CD14-positive monocyte (primary cell): ENCODE measurements around the gene NUDT13. TPM values are rescaled to one million over a fixed set of nuclear protein-coding genes. Genes with fewer than 3 reads are reported as not detected.

ENCODE experiments used
- DNase-seq, 3 donors: peaks; one replicate each; pipeline ENCODE4 v3.0.0-alpha.2; 2011 to 2022
- H2AFZ ChIP-seq: 2 replicates; pipeline ENCODE4 v1.6.0; 2012; ENCODE audit warnings: mild to moderate bottlenecking, low read depth, low read length, inconsistent platforms; ENCODE audit not compliant: insufficient read depth, poor library complexity, severe bottlenecking
- H3K27ac ChIP-seq, 2 donors: 1 replicate in 1 of 2; 2 replicates in 1 of 2; pipeline ENCODE4 v1.5.1; 2012 to 2013; ENCODE audit warnings: low read length in 2 of 2, control low read depth in 1 of 2, inconsistent platforms in 1 of 2, low read depth in 1 of 2, mild to moderate bottlenecking in 1 of 2
- H3K27me3 ChIP-seq, 2 donors: one replicate each; pipeline versions ENCODE4 v1.6.0 to v1.6.1; 2011 to 2013; ENCODE audit warnings: low read length in 2 of 2; ENCODE audit not compliant: control insufficient read depth in 2 of 2, insufficient read depth in 2 of 2
- H3K36me3 ChIP-seq, 2 donors: replicated peaks in 1 of 2; 1 replicate in 1 of 2; 2 replicates in 1 of 2; pipeline versions ENCODE4 v1.5.1 to v1.6.1; 2012 to 2013; ENCODE audit warnings: low read length in 2 of 2, control low read depth in 1 of 2, inconsistent platforms in 1 of 2, mild to moderate bottlenecking in 1 of 2; ENCODE audit not compliant: insufficient read depth in 2 of 2, control insufficient read depth in 1 of 2
- H3K4me1 ChIP-seq, 2 donors: 1 replicate in 1 of 2; 2 replicates in 1 of 2; pipeline versions ENCODE4 v1.5.1 to v1.6.1; 2012 to 2013; ENCODE audit warnings: low read length in 2 of 2, control low read depth in 1 of 2, inconsistent platforms in 1 of 2, mild to moderate bottlenecking in 1 of 2, moderate library complexity in 1 of 2; ENCODE audit not compliant: insufficient read depth in 2 of 2, control insufficient read depth in 1 of 2
- H3K4me2 ChIP-seq: replicated peaks from 2 replicates; pipeline ENCODE3; 2012; ENCODE audit warnings: low read length, moderate library complexity, mild to moderate bottlenecking; ENCODE audit not compliant: poor library complexity, severe bottlenecking; ENCODE audit errors: extremely low read depth
- H3K4me3 ChIP-seq, 3 experiments: fragments of 200-600 bp in 1 of 3; sonication (generic) in 1 of 3; replicated peaks in 1 of 3; 1 replicate in 2 of 3; 2 replicates in 1 of 3; pipeline ENCODE4 v1.5.1; 2011 to 2013; ENCODE audit warnings: low read length in 3 of 3, mild to moderate bottlenecking in 3 of 3, control low read depth in 2 of 3, low read depth in 2 of 3, inconsistent platforms in 1 of 3, moderate library complexity in 1 of 3
- H3K79me2 ChIP-seq: 2 replicates; pipeline ENCODE4 v1.6.0; 2012; ENCODE audit warnings: mild to moderate bottlenecking, control low read depth, inconsistent platforms, low read length, moderate library complexity; ENCODE audit not compliant: insufficient read depth
- H3K9ac ChIP-seq: 2 replicates; pipeline ENCODE4 v1.6.0; 2017; ENCODE audit warnings: low read length, mild to moderate bottlenecking; ENCODE audit not compliant: insufficient read depth, poor library complexity, severe bottlenecking
- H3K9me3 ChIP-seq, 2 donors: replicated peaks in 1 of 2; 1 replicate in 1 of 2; 2 replicates in 1 of 2; pipeline versions ENCODE4 v1.5.1 to v1.6.1; 2012 to 2013; ENCODE audit warnings: low read length in 2 of 2, control low read depth in 1 of 2; ENCODE audit not compliant: control insufficient read depth in 1 of 2, insufficient read depth in 1 of 2
- H4K20me1 ChIP-seq: 2 replicates; pipeline ENCODE4 v1.6.0; 2012; ENCODE audit warnings: mild to moderate bottlenecking, low read length, control low read depth, moderate library complexity; ENCODE audit not compliant: insufficient read depth
- H3K27ac Mint-ChIP-seq, 7 donors: one replicate each; pipeline ENCODE4 v1.8.0; 2020; ENCODE audit warnings: mild to moderate bottlenecking in 7 of 7, mixed read lengths in 7 of 7, moderate library complexity in 6 of 7, inconsistent platforms in 2 of 7
- H3K27me3 Mint-ChIP-seq, 3 donors: one replicate each; pipeline ENCODE4 v1.8.0; 2021 to 2022; ENCODE audit warnings: low read depth in 3 of 3, mild to moderate bottlenecking in 3 of 3, mixed read lengths in 3 of 3, moderate library complexity in 3 of 3, inconsistent platforms in 1 of 3
- H3K36me3 Mint-ChIP-seq, 2 donors: one replicate each; pipeline ENCODE4 v1.8.0; 2020; ENCODE audit warnings: mixed read lengths in 2 of 2, inconsistent platforms in 1 of 2, mild to moderate bottlenecking in 1 of 2
- H3K4me1 Mint-ChIP-seq: one replicate; pipeline ENCODE4 v1.8.0; 2020; ENCODE audit warnings: mild to moderate bottlenecking, mixed read lengths
- H3K4me3 Mint-ChIP-seq, 2 donors: one replicate each; pipeline ENCODE4 v1.8.0; 2020; ENCODE audit warnings: mild to moderate bottlenecking in 2 of 2, mixed read lengths in 2 of 2, moderate library complexity in 1 of 2
- H3K9me3 Mint-ChIP-seq, 7 donors: one replicate each; pipeline ENCODE4 v1.8.0; 2020 to 2022; ENCODE audit warnings: mixed read lengths in 7 of 7, mild to moderate bottlenecking in 6 of 7, moderate library complexity in 6 of 7, inconsistent platforms in 2 of 7
- WGBS: methylation state at CpG from one replicate; pipeline ENCODE4 v1.1.5; 2013; ENCODE audit warnings: missing lambda C conversion rate; ENCODE audit not compliant: insufficient coverage; 5-methylcytosine and 5-hydroxymethylcytosine counted together
- intact Hi-C, 2 donors: fragments of 100-400 bp; cut with micrococcal nuclease; formaldehyde crosslinking; loops; one replicate each; pipeline versions ENCODE4 v1.15.0 to v1.15.1; 2023
- polyA plus RNA-seq, 3 donors: library from polyadenylated mRNA; depleted of rRNA in 1 of 3; unstranded in 2 of 3; stranded (reverse) in 1 of 3; fragments of 300-500 nt in 2 of 3; fragments of >200 nt in 1 of 3; fragmentation: Illumina TruSeq in 2 of 3; gene quantifications; 1 replicate in 2 of 3; 2 replicates in 1 of 3; pipeline ENCODE4 v1.2.3, GENCODE V29; 2012 to 2021
- TF ChIP-seq, protein P1 (sequence below): fragments of 200-600 bp; IDR thresholded peaks from one replicate; pipeline ENCODE4 v1.8.0; 2022; ENCODE audit warnings: antibody characterized with exemption, mild to moderate bottlenecking

Gene NUDT13
- polyA plus RNA-seq, 3 donors: 0.69 to 4.5 (median 1.0) TPM

DNA sequence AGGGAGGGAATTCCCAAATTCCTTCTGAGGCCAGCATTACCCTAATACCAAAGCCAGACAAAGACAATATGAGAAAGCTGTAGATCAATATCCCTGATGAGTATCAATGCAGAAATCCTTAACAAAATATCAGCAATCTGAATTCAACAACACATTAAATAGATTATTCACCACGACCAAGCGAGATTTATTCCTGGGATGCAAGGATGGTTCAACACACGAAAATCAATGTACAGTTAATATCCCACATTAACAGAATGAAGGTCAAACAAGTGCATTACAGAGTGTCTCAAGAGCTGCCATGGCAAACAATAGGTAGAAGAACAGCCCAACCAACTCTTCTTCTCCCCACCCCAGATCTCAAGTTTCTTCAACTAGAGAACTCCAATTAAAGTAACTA is 51.4 kb downstream of the NUDT13 start:
- H3K9ac ChIP-seq: no peak overlapping the region
- Mint-ChIP-seq H3K36me3 (peaks cover 40 to 55% of the 10 kb centered on the region in 2 donors), H3K4me3 (no peak overlapping the region), H3K4me1 (peaks cover 17% of the 10 kb centered on the region), H3K27me3 (no peaks in the 10 kb centered on the region), H3K9me3 (no peaks in the 10 kb centered on the region), H3K27ac (peak overlapping the region in 1 of 7 donors; percentile 5)
- peaks cover 0 to 8% of the 10 kb centered on the region in 2 donors for H3K4me1 ChIP-seq
- no peaks in the 10 kb centered on the region for H3K9me3 ChIP-seq
- no peaks in the 10 kb centered on the region for H3K27me3 ChIP-seq
- H2AFZ ChIP-seq: no peak overlapping the region
- peaks cover 27% of the 10 kb centered on the region for H4K20me1 ChIP-seq
- no peak for DNase-seq
- H3K36me3 ChIP-seq: peaks cover 24 to 55% of the 10 kb centered on the region in 2 donors
- peak overlapping the region in 1 of 2 donors; percentile 10 for H3K27ac ChIP-seq
- intact Hi-C loops: loop anchor here (5.0 to 10.0 kb wide), 3 partner anchors 47 to 799 kb away; partner anchors contain the start of gene NUDT13 (in 2 of the 2)
- H3K4me2 ChIP-seq: no peak overlapping the region
- H3K79me2 ChIP-seq: peaks cover 64% of the 10 kb centered on the region
- TF ChIP-seq, protein P1, sequence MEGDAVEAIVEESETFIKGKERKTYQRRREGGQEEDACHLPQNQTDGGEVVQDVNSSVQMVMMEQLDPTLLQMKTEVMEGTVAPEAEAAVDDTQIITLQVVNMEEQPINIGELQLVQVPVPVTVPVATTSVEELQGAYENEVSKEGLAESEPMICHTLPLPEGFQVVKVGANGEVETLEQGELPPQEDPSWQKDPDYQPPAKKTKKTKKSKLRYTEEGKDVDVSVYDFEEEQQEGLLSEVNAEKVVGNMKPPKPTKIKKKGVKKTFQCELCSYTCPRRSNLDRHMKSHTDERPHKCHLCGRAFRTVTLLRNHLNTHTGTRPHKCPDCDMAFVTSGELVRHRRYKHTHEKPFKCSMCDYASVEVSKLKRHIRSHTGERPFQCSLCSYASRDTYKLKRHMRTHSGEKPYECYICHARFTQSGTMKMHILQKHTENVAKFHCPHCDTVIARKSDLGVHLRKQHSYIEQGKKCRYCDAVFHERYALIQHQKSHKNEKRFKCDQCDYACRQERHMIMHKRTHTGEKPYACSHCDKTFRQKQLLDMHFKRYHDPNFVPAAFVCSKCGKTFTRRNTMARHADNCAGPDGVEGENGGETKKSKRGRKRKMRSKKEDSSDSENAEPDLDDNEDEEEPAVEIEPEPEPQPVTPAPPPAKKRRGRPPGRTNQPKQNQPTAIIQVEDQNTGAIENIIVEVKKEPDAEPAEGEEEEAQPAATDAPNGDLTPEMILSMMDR: no peak
- H3K4me3 ChIP-seq: no peak overlapping the region
- 100% methylated on average over 3 of the region's 3 CpGs for WGBS

DNA sequence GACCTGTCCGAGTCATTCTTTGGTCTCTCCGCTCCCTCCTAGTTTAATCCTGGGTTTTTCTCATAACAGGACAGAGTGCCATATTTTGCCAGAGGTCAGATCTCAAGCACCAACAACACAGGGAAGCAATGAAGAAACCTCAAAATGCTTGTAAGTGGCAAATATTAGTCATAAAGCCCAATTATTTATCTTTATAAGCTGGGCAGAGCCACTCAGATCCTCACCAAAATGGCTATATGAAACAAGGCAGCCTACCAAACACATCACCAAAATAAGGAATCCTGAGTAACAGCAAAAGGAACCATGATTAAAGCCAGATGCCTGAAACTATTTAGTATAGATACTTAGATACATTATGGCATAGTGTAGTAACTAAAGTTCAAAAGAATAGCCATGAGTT is 52.8 kb downstream of the NUDT13 start:
- Mint-ChIP-seq H3K36me3 (peaks cover 34 to 45% of the 10 kb centered on the region in 2 donors), H3K27me3 (no peaks in the 10 kb centered on the region), H3K9me3 (peaks cover 0 to 7% (median 0%) of the 10 kb centered on the region in 7 donors), H3K27ac (no peak overlapping the region), H3K4me1 (peaks cover 25% of the 10 kb centered on the region), H3K4me3 (no peak overlapping the region)
- Histone ChIP-seq H3K79me2 (peaks cover 78% of the 10 kb centered on the region), H3K9me3 (no peaks in the 10 kb centered on the region), H3K4me3 (no peak overlapping the region), H3K27me3 (no peaks in the 10 kb centered on the region), H2AFZ (no peak overlapping the region), H4K20me1 (peaks cover 27% of the 10 kb centered on the region), H3K4me1 (peaks cover 7 to 17% of the 10 kb centered on the region in 2 donors), H3K27ac (no peak overlapping the region), H3K36me3 (peaks cover 20 to 49% of the 10 kb centered on the region in 2 donors), H3K4me2 (no peak overlapping the region), H3K9ac (no peak overlapping the region)
- no peak for DNase-seq
- intact Hi-C loops: loop anchor here (5.0 to 10.0 kb wide), 3 partner anchors 48 to 801 kb away; partner anchors contain the start of gene NUDT13 (in 2 of the 2)
- TF ChIP-seq, protein P1: no peak
- WGBS: no CpG with 5 or more reads among the region's 2 CpGs
